Measurements from ENCODE around the gene DNAJC5. TPM values are rescaled to one million over a fixed set of nuclear protein-coding genes. Genes with fewer than 3 reads are reported as not detected.

DNAJC5 gene
- total RNA-seq, 2 donors from 2014 or later: 44.4 to 66.6 TPM

DNA sequence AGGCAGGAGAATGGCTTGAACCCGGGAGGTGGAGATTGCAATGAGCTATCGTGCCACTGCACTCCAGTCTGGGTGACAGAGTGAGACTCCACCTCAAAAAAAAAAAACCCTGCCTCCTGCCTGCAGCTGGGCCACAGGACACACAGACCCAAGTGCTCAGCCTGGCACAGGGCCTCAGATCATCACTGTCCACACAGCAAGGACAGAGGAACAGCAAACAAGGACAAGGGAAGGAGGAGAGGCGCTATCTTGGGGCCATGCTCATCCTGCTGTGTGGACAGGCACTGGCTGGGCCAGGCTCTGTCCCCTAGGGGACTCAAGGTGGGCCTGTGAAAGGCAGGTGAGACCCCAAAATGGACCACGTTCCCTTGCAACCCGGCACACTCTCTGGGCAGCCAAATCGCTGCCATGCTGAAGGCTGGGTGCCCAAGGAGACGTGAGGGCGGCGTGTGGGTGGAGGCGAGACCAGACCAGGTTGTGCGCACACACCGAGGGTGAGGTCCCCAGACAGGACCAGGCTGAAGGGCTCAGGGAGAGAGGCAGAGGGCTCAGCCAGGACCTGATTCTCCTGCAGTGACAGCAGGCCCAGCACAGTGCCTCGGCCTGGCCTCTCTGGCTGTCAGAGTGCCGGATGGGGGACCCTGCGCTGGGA, 52.2 kb downstream of the DNAJC5 start:
- Histone ChIP-seq H3K27ac (peak overlapping the region; percentile 87 to 90), H3K4me1 (replicated peaks) (peaks cover 38% of the 10 kb centered on the region), H3K9me3 (no peaks in the 10 kb centered on the region), H3K4me3 (no peak overlapping the region), H3K27me3 (replicated peaks; ENCODE audit: insufficient read depth) (no peaks in the 10 kb centered on the region), H3K36me3 (no peaks in the 10 kb centered on the region)
- 85% methylated on average over 15 of the region's 15 CpGs for WGBS
- intact Hi-C loops (cut with DNase I): no loop called here
- peak; percentile 77 for DNase-seq (ENCODE audit: low spot score)
- TF ChIP-seq, protein P1, sequence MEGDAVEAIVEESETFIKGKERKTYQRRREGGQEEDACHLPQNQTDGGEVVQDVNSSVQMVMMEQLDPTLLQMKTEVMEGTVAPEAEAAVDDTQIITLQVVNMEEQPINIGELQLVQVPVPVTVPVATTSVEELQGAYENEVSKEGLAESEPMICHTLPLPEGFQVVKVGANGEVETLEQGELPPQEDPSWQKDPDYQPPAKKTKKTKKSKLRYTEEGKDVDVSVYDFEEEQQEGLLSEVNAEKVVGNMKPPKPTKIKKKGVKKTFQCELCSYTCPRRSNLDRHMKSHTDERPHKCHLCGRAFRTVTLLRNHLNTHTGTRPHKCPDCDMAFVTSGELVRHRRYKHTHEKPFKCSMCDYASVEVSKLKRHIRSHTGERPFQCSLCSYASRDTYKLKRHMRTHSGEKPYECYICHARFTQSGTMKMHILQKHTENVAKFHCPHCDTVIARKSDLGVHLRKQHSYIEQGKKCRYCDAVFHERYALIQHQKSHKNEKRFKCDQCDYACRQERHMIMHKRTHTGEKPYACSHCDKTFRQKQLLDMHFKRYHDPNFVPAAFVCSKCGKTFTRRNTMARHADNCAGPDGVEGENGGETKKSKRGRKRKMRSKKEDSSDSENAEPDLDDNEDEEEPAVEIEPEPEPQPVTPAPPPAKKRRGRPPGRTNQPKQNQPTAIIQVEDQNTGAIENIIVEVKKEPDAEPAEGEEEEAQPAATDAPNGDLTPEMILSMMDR (IDR thresholded peaks at IDR 0.05): no peak
- TF ChIP-seq POLR2AphosphoS5 (IDR thresholded peaks at IDR 0.05): peak; percentile 64

DNA sequence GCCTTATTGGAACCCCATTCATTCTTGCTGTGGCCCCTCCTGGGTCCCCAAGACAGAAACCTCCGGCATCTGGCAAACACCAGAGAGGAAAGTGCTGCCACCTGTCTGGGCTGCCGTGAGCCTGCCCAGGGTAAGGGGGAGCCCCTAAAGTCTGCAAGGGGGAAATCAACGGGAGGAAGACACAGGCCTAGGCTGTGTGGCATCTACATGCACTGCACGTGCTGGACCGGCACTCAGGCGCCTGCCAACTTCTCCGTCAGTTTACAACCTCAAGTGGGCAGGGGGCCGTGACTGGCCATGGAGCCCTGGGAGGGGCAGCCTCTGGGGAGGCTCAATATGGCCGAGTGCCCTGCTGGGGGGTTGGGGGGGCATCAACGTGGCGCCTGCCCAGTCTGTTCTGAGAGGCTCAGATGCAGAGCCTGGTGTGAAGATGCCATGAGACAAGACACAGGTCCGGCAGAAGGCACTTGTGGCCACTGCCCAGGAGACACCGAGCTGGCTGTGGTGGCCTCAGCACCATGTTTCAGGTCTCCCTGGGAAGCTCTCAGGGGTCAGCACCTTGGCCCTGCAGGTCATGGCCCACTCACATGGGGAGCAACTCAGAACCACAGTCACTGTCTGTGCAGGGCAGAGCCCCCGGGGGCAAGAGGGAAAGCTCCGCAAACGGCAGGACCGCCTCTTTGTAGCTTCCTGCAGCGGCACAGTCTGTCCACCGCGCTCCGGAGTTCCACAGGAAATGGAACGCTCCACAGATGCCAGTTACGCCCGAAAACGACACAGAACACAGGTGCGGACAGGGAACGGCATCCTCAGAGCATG, 52.9 kb downstream of the DNAJC5 start:
- Histone ChIP-seq H3K27me3 (replicated peaks; ENCODE audit: insufficient read depth) (no peaks in the 10 kb centered on the region), H3K36me3 (no peaks in the 10 kb centered on the region), H3K4me1 (replicated peaks) (peaks cover 44% of the 10 kb centered on the region), H3K27ac (peak overlapping the region; percentile 87 to 90), H3K9me3 (no peaks in the 10 kb centered on the region), H3K4me3 (no peak overlapping the region)
- intact Hi-C loops (cut with DNase I): no loop called here
- TF ChIP-seq, protein P1 (IDR thresholded peaks at IDR 0.05): no peak
- TF ChIP-seq POLR2A (IDR thresholded peaks at IDR 0.05): no peak
- TF ChIP-seq POLR2AphosphoS5 (IDR thresholded peaks at IDR 0.05): no peak
- 43% methylated on average over 27 of the region's 27 CpGs for WGBS
- DNase-seq (ENCODE audit: low spot score): no peak

DNA sequence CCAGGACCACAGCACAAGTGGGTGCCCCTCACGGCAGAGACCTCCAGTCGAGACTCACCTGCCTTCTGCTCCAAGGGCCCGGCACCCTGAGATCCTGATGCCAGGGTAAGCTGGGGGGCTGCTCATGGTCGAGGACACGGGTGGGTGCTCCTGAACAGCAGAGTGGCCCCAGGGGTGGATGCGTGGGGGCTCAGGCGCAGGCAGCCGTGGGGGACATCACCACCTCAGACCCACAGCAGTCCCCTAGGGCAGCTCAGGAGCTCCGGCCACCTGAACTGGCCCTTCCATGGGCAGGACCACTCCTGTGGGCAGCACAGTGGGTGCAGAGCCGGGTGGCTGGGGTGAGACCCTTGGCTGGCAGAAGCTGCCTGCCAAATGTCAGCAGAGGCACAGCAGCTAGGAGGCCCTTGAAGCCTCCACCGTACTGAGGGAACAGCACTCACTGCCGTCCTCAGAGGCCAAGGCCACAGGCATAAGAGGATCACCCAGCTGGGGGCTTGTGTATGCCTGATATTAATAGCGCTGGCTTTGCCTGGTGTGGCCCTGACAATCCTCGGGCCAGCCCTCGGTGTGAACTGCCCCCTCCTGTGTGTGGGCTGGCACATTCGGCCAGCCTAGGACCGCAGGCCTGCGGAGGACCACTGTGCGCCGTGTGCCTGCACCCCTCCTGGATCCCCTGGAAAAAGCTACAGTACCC, 55.9 kb downstream of the DNAJC5 start:
- Histone ChIP-seq H3K27ac (peak overlapping the region; percentile 87 to 90), H3K27me3 (replicated peaks; ENCODE audit: insufficient read depth) (no peaks in the 10 kb centered on the region), H3K36me3 (no peaks in the 10 kb centered on the region), H3K9me3 (no peaks in the 10 kb centered on the region), H3K4me1 (replicated peaks) (peaks cover 56% of the 10 kb centered on the region), H3K4me3 (no peak overlapping the region)
- TF ChIP-seq POLR2A (IDR thresholded peaks at IDR 0.05): no peak
- TF ChIP-seq, protein P1 (IDR thresholded peaks at IDR 0.05): no peak
- DNase-seq (ENCODE audit: low spot score): no peak
- 62% methylated on average over 19 of the region's 20 CpGs for WGBS
- intact Hi-C loops (cut with DNase I): no loop called here

DNA sequence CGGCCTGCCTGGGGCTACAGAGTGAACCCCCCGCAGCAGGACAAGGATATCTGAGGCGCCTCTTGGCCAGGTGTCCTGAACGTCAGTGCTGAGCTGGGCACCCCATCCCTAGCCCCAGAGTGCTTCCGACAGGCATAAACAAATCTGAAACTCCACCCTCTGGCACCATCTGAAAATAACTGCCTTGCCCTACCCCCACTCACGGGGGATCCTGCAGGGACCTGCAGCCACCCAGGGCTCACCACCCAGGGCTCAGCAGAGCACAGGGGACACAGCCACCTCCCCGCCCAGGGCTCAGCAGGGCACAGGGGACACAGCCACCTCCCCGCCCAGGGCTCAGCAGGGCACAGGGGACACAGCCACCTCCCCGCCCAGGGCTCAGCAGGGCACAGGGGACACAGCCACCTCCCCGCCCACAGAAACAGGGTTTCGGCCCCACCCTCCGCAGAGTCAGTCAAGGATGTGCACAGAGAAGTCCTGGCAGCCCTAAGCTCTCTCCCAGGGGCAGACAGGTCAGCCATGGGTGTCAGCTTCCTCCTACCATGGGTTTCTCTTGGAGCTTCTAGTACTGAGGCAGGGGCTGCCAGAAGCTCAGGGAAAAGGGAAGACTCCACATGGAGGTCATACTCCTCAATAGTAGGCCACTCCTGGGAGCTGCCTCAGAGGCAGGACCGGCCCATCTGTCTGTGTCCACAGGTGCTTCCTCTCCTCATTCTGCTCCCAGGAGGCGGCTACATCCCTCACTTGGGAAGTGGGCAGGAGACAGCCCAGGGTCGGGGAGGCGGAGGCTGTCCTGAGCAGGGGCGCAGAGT, 56.7 kb downstream of the DNAJC5 start:
- H3K4me1 ChIP-seq (replicated peaks): peaks cover 56% of the 10 kb centered on the region
- no peaks in the 10 kb centered on the region for H3K9me3 ChIP-seq
- peak; percentile 51 for DNase-seq (ENCODE audit: low spot score)
- intact Hi-C loops (cut with DNase I): no loop called here
- 45% methylated on average over 17 of the region's 17 CpGs for WGBS
- no peaks in the 10 kb centered on the region for H3K27me3 ChIP-seq (replicated peaks; ENCODE audit: insufficient read depth)
- no peak overlapping the region for H3K4me3 ChIP-seq
- peak overlapping the region; percentile 87 to 90 for H3K27ac ChIP-seq
- no peaks in the 10 kb centered on the region for H3K36me3 ChIP-seq
- TF ChIP-seq, protein P1 (IDR thresholded peaks at IDR 0.05): no peak
- TF ChIP-seq POLR2A (IDR thresholded peaks at IDR 0.05) (peak; percentile 15), POLR2AphosphoS5 (IDR thresholded peaks at IDR 0.05) (peak; percentile 57)

All from prostate gland (tissue), 2 donors.